Measurements from ENCODE around the gene FADS6.

The FADS6 gene

GRCh38 chr17:74851612-74852236, 41.7 kb downstream of the FADS6 start:
- no peak for DNase-seq

DNA sequence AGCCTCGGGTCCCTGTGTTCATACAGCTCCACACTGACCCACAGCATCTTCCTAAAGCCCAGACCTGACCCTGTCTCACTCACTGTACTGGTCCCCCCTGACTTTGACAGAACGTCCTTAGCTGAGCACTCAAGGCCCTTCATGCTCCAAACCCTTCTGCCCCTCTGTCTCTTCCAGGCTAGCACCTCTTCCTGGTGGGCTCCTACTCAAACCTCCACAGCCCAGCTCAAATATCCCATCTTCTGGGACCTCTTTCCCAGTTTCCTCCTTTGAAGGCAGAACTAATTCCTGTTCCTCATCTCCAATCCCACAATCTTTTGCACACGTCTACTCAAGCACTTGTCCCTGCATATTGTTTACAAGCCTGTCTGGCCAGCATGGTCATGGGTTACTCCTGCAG, 42.5 kb downstream of the FADS6 start:
- no peak for DNase-seq

- no peak for DNase-seq
Observed at GRCh38 chr17:74850310-74850709, 43.1 kb downstream of the FADS6 start.

DNA sequence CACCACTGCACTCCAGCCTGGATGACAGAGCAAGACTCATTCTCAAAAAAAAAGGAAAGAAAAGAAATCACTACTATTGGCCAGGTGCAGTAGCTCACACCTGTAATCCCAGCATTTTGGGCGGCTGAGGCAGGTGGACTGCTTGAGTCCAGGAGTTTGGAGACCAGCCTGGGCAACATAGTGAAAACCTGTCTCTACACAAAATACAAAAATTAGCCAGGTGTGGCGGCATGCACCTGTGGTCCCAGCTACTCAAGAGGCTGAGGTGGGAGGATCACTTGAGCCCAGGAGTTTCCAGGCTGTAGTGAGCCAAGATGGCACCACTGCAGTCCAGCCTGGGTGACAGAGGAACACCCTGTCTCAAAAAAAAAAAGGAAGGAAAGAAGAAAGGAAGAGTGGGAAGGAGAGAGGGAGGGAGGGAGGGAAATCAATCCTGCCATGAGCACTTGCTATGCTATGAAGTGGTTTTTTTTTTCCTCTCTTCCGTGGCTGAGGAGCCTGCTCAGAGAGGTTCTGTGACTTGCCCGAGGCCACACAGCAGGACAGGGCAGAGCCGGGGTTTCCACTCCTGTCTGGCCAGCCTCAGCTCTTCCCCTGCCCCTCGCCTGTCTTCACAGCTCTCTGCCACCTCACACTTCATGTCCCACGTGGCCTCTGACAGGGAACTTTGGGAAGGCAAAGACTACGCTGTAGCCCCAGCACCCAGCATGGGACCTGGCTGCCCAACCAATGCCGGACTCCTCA, 44.6 kb downstream of the FADS6 start:
- no peak for DNase-seq

DNA sequence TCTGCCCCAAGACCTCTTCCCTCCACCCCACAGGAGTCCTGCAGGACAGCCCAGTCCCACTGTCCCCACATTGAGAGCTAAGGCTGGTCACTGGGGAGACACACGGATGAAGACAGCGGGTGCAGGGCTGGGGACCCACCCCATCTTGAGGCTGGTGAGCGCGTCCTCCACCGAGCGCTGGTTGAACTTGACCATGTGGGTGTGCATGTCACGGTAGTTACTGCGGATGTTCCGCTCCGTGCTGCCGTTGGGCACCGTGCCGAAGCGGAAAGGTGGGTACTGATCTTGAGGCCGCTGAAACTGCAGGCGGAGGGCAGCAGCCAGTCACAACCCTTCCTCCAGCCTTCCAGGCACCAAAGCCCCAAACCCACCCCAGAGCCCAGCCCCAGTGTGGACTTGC, 46.8 kb downstream of the FADS6 start:
- DNase-seq, result no peak

DNA sequence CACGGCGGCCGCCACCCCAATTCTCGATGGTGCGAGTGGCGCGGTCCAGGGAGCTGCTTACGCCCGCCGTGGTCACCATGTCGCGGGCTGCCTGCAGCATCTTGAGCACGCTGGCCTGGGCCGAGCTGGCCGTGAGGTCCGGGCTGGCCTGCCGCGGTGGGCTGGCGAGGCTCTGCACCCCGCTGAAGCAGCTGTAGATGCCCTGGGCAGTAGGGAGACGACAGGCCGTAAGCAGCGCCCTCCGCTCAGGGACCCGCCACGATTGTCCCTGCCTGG, 50.1 kb downstream of the FADS6 start:
- DNase-seq, result no peak

DNA sequence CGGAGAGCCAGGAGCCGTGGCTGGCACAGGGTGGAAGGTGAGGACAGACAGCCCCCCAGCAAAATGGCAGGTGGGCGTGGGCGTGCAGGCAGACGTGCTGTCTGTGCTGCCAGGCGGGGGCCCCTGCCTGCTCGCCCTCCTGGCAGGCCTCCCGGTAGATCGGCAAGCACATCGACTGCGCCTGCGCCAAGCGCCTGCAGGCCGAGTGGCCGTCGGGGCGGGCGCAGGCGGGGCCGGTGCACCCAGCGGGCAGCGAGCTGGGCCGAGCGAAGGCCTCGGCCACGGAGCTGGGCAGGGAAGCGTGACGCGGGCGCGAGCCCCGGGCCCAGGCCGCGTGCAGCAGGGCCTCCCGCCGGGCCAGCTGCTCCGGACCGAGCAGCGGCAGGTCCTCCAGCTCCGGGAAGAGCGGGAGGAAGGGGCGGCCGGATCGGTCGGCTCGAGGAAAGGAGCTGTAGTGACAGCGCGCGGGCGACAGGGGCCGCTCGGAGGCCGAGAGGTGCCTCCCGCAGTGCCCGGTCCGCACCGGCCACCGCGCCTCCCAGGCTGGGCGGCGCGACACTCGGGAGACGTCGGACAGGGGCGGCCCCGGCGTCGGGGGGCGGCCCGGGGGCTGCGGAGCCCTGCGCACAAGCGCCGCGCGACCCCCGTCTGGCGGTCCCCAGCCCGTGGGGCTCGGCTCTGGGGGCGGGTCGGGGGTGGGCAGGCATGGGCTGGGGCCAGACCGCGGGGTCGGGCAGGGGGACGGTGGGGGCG, 50.7 kb downstream of the FADS6 start:
- DNase-seq, result peak; percentile 59

DNA sequence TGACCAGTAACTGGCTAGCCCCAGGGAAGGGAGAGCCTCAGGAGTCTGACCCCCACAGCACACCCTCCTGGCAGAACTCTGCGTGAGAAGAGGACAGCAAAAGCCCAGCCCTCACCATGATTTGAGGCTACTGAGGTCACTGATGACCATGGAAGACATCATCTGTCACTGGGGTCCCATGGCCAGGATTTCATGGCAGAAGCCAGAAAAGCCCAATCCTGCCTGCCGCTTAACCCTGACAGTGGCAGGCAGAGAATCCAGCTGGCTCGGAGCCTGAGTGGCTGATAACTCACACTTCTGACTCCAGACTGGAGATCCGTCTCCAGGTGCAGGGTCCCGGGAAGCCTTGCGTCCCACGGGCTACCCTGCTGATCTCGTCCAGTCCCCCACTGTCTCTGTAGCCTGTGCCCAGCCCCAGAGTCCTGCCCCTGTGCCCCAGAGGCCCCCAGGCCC, 51.3 kb downstream of the FADS6 start:
- no peak for DNase-seq

DNA sequence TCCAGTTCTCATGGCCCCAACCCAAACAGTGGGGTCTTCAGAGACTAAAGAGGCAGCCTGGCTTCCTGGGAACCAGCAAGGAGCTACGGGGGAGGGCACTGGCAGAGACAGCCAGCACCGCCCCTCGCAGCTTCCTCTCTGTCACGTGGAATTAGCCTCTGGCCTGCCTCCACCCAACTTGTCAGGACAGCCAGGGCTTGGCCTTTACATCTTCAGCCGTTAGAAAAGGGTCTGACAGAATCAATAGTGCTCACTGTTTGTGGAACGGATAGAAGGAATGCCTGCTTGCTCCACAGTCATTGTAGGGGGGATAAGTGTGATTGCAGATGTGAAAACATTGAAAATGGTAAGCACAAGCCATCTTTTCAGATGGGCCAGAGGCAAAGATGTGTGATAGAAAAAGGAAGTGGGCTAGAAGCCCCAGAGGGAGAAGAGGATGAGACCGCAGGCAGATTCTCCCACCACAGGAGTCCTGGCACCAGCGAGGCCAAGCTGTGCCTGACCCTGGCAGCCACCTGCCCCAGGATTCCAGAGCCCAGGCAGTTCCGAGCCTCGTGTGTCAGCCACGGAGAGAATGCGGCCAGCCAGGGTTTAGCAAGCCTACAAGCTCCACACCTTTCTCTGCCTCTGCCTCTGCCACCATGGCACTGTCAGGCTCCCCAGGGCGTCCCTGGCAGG, 52.3 kb downstream of the FADS6 start:
- peak; percentile 77 for DNase-seq

DNA sequence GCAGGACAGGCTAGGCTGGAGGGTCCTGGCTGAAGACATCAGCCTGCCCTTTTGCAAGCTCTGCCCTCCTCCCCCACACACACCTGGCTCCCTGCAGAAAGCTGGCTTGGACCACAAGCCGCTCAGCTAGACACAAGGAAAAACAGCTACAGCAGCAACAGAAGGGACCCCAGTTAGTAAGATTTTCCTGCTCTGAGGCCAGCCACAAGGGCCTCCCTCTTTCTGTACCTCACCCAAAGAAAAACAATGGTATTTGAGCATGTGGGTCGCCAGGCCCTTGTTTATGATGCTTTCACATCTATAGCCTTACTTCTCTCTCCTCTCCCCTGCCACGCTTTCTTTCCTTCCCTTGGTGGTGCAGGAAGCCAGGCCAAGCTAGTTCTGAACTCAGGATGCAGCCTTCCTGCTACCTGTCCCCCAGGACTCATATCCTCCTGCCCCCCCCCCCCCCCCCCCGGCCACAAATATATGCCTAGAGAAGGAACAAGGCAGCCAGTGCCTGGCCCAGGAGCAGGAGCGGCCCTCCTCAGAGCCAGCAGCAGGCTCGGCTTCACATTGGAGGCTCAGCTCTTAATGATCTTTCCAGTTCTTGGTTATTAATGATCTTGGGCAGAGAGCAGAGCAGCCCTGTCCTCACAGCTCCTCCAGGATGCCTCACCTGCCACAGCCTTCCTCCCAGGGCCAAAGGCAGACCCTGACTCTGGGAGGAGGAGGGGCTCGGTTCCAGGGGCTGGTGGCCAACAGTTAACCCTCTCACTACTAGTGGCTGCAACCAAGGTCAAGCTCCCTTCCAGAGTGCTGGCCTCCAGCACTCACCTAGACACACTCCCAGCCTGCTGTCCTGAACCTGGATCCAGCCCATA, 53.2 kb downstream of the FADS6 start:
- DNase-seq, result no peak

DNA sequence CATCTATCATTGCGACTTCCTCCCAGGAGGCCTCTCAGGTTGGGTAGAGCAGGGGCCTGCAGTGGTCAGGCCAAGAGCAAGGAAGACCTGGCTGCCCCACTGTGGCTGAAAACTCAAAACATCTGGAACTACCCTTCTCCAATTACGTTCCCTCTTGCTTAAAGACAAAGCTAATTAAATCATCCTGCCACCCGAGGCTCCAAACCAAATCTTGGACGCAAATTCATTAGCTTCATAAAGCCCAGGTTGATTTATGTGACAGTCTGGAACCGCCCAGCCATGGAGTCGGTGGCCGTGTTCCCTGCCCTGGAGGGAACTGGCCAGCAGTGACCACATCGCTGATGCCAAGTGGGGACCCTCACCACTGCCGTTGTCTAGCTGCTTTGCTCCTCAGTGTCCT, 55.2 kb downstream of the FADS6 start:
- no peak for DNase-seq

DNA sequence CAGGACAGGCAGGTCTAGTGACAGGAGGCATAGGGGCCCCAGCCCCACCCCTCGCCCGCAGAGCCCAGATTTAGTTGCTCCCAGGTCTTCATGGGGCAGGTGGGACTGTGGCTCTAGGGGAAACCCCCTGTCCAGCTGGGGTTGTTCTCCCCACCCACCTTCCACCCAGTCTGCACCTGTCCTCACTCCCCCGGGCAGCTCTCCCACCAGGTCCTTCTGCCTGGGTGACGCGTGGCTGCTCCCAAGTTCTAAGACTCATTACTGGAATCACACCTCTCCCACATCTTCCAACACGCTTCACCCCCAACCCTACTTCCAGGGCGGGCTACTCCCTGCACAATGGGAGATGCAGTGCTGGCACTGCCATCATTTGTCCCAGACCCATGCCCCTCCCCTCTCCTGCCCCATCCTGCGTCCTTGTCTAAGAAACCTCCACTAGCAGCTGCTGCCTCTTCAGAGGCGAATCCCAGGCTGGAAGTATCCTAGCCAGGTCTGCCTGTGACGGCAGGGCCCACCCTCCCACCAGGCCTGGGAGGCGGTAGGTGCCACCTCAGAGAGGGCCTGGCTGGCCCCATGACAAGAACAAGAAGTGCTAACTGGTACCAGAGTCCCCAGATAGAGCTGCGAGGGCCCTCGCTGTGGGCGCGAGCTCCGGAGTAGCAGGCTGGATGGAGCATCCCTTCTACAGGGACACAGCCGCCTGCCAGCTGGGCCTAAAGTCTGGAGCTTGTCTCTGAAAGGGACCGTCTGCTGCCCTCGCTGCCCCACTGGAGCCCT, 56.6 kb downstream of the FADS6 start:
- no peak for DNase-seq

- DNase-seq, result no peak
Observed at GRCh38 chr17:74836191-74836590, 57.2 kb downstream of the FADS6 start.

DNA sequence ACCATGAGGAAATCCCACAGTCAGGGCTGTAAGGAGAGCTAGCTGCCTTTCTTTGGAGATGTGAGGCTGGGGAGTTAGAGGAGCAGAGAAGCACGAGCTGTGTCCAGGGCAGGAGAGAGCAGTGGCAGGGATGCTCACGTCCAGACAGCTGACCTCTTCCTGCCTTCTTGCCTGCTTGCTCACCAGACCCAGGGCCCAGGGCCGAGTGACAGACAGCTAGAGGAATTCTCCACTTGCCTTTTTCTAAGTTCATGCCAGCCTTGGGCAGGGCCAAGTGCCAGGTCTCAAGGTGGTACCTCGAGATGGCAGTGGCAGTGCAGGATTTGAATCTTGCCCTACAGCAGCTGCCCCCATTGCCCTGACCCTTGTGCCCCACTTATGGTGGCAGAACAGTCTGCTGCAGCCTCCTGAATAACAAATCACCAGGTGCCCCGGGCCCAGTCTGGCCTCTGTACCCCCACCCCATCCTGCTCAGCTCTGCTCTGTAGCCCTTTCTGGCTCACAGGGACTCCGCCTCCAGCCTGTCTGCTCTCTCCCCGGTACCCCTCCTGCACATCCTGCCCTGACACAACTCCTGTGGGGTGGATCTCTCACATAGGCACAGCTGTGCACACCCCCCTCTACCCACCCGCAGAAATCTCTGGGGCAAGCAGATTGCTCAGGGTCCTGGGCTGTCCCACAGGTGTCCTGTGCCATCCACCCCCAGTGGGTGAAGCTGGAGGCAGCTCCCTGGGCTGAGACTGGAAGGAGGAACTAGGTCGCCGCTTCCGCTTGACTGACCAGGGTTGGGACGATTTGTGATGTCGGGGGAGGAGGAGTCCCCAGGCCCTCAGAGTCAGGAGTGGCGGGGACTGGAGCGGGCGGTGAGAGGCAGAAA, 59.7 kb downstream of the FADS6 start:
- peak; percentile 29 for DNase-seq

DNA sequence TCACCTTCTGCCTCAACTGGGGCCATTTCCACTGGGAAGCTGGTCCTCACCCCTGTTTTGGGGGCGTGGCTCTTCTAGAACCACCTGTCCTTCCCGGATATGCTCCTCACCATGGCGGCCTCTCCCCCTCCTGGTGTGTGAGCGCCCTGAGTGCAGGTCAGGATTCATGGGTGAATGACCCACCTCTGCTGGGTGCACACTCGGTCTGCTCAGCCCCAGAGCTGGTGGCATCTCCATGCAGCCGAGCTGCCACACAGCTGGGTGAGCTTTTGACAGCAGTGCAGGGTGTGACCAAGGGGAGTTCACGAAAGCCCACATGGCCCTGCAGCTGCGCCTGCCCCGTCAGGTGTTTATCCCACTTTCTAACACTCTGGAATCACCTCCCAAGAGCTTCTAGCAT, 61.0 kb downstream of the FADS6 start:
- DNase-seq, result no peak

- DNase-seq, result no peak
Observed at GRCh38 chr17:74831444-74832146, 61.8 kb downstream of the FADS6 start.

GRCh38 chr17:74830861-74831260, 62.6 kb downstream of the FADS6 start:
- no peak for DNase-seq

- no peak for DNase-seq
Observed at GRCh38 chr17:74827800-74828199, 65.6 kb downstream of the FADS6 start.

All from OCI-M1 (cell line).